HEK293T (cell line): Measurements from ENCODE around the gene G0S2.

ENCODE experiments used
- CTCF ChIA-PET: fragments of 350-600 bp; formaldehyde crosslinking; extraction: SDS; loops from one replicate; lab custom pipeline; 2021; ENCODE audit warnings: antibody characterized with exemption, inconsistent platforms; lab: Yijun Ruan, JAX
- POLR2A ChIA-PET: fragments of 350-600 bp; formaldehyde crosslinking; extraction: SDS; loops from one replicate; lab custom pipeline; 2020; ENCODE audit warnings: antibody characterized with exemption, inconsistent platforms; lab: Yijun Ruan, JAX
- DNase-seq: peaks from one replicate; pipeline ENCODE4 v3.0.0; 2012; ENCODE audit warnings: mixed read lengths; ENCODE audit errors: extremely low spot score
- ARNT ChIP-seq: fragments of 450-650 bp; IDR thresholded peaks from 2 replicates; pipeline ENCODE4 v1.6.1; 2017; ENCODE audit warnings: mild to moderate bottlenecking
- BHLHE40 ChIP-seq: fragments of 450-650 bp; IDR thresholded peaks from 2 replicates; pipeline ENCODE4 v1.6.1; 2016; ENCODE audit warnings: mild to moderate bottlenecking, moderate library complexity, borderline replicate concordance
- CTBP1 ChIP-seq: fragments of 450-650 bp; IDR thresholded peaks from 2 replicates; pipeline ENCODE4 v1.6.1; 2016; ENCODE audit warnings: borderline replicate concordance
- ELF4 ChIP-seq: fragments of 450-650 bp; IDR thresholded peaks from 2 replicates; pipeline ENCODE4 v1.6.1; 2017; ENCODE audit warnings: antibody characterized with exemption
- FOXA1 ChIP-seq: fragments of 450-650 bp; IDR thresholded peaks from 2 replicates; pipeline ENCODE4 v1.6.1; 2016; ENCODE audit warnings: mild to moderate bottlenecking
- FOXK2 ChIP-seq: fragments of 450-650 bp; IDR thresholded peaks from 2 replicates; pipeline ENCODE4 v1.6.1; 2016; ENCODE audit warnings: mild to moderate bottlenecking
- FOXM1 ChIP-seq: fragments of 450-650 bp; IDR thresholded peaks from 2 replicates; pipeline ENCODE4 v1.6.1; 2017; ENCODE audit warnings: mild to moderate bottlenecking, borderline replicate concordance
- HDGF ChIP-seq: fragments of 450-650 bp; IDR thresholded peaks from 2 replicates; pipeline ENCODE4 v1.6.1; 2017; ENCODE audit warnings: antibody characterized with exemption, borderline replicate concordance
- L3MBTL2 ChIP-seq: fragments of 450-650 bp; conservative IDR thresholded peaks from 2 replicates; pipeline ENCODE4 v1.6.1; 2016; ENCODE audit warnings: mild to moderate bottlenecking
- LEF1 ChIP-seq: fragments of 450-650 bp; IDR thresholded peaks from 2 replicates; pipeline ENCODE4 v1.6.1; 2017; ENCODE audit warnings: mild to moderate bottlenecking, borderline replicate concordance
- NFRKB ChIP-seq: fragments of 450-650 bp; IDR thresholded peaks from 2 replicates; pipeline ENCODE4 v1.6.1; 2016; ENCODE audit warnings: mild to moderate bottlenecking, moderate library complexity
- SP1 ChIP-seq: fragments of 450-650 bp; IDR thresholded peaks from 2 replicates; pipeline ENCODE4 v1.6.1; 2017
- SUZ12 ChIP-seq: fragments of 450-650 bp; IDR thresholded peaks from 2 replicates; pipeline ENCODE4 v1.6.1; 2016; ENCODE audit warnings: mild to moderate bottlenecking
- TARDBP ChIP-seq: fragments of 450-650 bp; IDR thresholded peaks from 2 replicates; pipeline ENCODE4 v1.6.1; 2016
- ZNF384 ChIP-seq: fragments of 450-650 bp; IDR thresholded peaks from 2 replicates; pipeline ENCODE4 v1.6.1; 2016
- TF ChIP-seq, protein P1 (sequence below): fragments of 450-650 bp; IDR thresholded peaks from 2 replicates; pipeline ENCODE4 v1.6.1; 2016

Gene G0S2

DNA sequence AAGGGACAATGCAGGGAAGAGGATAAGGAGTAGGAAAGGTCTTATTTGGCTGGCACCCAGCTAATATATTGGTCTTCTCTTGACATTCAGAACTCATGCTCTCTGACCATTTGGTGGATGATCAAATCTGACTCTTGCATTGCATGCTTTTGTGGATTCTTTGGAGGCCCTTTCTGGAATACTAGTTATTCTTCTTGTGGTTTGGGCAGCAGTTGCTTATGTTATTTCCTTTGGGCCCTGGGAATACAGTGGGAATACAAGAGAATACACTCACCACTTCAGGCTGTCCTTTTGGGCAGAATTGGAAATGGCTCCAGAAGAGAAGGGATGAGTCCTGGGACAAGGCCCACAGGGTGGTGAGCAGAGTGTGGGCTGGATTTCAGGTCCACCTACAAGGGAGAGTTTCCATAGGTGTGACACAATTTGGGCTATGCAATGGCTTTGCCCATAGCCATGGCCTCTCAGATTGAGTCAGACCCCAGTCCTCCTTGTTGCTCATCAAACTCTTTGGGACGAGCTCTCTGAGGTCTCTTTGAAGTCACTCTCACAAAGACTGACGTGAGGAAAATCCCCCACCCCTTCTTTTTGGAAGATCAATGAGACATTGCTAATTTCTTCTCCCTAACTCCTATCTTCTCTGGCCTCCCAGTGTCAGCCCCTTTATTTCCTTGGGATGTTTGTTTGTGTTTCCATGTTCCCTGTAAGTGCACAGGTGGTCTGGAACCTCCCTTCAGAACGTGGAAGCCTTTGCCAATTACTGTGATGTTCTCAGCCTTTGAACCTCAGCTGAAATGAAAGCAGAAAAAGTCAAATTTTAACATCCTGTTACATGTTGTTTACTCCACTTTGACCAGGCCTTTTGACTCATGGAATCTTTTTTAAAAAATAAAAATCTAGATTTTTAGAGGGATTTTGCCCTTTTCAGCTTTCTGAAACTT lies 48.8 kb downstream of the G0S2 start:
- POLR2A ChIA-PET: no interaction called here
- CTCF ChIA-PET: no interaction called here
- no peak for DNase-seq
- TF ChIP-seq FOXM1: no peak
- TF ChIP-seq NFRKB: no peak
- no peak for TF ChIP-seq FOXA1
- TF ChIP-seq CTBP1: no peak
- no peak for TF ChIP-seq ZNF384
- no peak for TF ChIP-seq SP1
- no peak for TF ChIP-seq FOXK2
- no peak for TF ChIP-seq TARDBP
- TF ChIP-seq LEF1: no peak
- TF ChIP-seq BHLHE40: no peak
- no peak for TF ChIP-seq ELF4
- no peak for TF ChIP-seq L3MBTL2
- no peak for TF ChIP-seq HDGF
- TF ChIP-seq, protein P1, sequence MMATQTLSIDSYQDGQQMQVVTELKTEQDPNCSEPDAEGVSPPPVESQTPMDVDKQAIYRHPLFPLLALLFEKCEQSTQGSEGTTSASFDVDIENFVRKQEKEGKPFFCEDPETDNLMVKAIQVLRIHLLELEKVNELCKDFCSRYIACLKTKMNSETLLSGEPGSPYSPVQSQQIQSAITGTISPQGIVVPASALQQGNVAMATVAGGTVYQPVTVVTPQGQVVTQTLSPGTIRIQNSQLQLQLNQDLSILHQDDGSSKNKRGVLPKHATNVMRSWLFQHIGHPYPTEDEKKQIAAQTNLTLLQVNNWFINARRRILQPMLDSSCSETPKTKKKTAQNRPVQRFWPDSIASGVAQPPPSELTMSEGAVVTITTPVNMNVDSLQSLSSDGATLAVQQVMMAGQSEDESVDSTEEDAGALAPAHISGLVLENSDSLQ: no peak
- TF ChIP-seq ARNT: no peak
- TF ChIP-seq SUZ12: no peak
